ENCODE data around the gene FAM47C. TPM values are rescaled to one million over a fixed set of nuclear protein-coding genes. Genes with fewer than 3 reads are reported as not detected.
A peak's percentile ranks its signal among the peaks of the same experiment; 100 is the strongest.
"Not testable (repeated sequence)": the region's sequence is repeated elsewhere in the genome, so short reads cannot be mapped to it uniquely, and the experiment has no call there.

Gene FAM47C
- total RNA-seq, 2 donors from 2014 or later = not detected

DNA sequence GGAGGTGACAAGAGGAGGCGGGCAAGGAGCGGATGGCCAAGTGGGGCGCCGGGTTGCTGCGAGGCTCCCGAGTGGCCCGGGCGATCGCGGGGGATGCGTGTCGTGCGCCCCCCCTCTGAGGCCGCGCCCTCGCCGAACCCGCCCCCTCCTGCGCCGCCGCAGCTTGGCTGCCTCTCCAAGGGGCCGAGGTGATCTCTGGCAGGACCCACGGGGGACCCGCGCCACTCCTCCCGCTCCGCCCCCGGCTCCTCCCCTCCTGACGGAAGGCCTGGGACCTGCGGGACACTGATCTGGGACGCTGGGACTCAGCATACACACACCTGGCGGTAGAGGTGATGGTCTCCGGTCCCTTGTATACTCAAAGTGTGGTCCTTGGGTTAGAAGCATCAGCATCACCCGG lies 21.9 kb upstream of the FAM47C start:
- H3K4me1 ChIP-seq (ENCODE audit: control insufficient read depth, insufficient read depth, low read length) = no peaks in the 10 kb centered on the region
- H3K36me3 Mint-ChIP-seq (ENCODE audit: low read depth) = no peaks in the 10 kb centered on the region
- H3K27ac Mint-ChIP-seq = no peak overlapping the region
- no peak overlapping the region for H3K9ac ChIP-seq (ENCODE audit: extremely low read depth, low read length, poor library complexity, severe bottlenecking)
- H3K36me3 ChIP-seq (ENCODE audit: control insufficient read depth, insufficient read depth, low read length) = no peaks in the 10 kb centered on the region
- 7% methylated on average over 27 of the region's 34 CpGs; no CpG with 5 or more reads in 1 of the 2 experiments for WGBS, 2 experiments (ENCODE audit: insufficient coverage in 1 of 2, insufficient read length in 1 of 2)
- H3K4me3 ChIP-seq (ENCODE audit: low read length) = no peak overlapping the region
- H3K4me1 Mint-ChIP-seq = no peaks in the 10 kb centered on the region
- no peak for TF ChIP-seq CTCF (conservative IDR thresholded peaks at IDR 0.05)
- no peak overlapping the region for H3K27ac ChIP-seq (ENCODE audit: low read depth, low read length)
- H3K9me3 Mint-ChIP-seq = peaks cover 17% of the 10 kb centered on the region
- H3K4me3 Mint-ChIP-seq = peak overlapping the region; percentile 45
- H3K9me3 ChIP-seq (ENCODE audit: control insufficient read depth, low read length) = no peaks in the 10 kb centered on the region
- DNase-seq = peak; percentile 60
- H3K27me3 ChIP-seq (ENCODE audit: control insufficient read depth, insufficient read depth, low read length, poor library complexity, severe bottlenecking) = peaks cover 10% of the 10 kb centered on the region
- H3K27me3 Mint-ChIP-seq (ENCODE audit: insufficient read depth) = peaks cover 17% of the 10 kb centered on the region

DNA sequence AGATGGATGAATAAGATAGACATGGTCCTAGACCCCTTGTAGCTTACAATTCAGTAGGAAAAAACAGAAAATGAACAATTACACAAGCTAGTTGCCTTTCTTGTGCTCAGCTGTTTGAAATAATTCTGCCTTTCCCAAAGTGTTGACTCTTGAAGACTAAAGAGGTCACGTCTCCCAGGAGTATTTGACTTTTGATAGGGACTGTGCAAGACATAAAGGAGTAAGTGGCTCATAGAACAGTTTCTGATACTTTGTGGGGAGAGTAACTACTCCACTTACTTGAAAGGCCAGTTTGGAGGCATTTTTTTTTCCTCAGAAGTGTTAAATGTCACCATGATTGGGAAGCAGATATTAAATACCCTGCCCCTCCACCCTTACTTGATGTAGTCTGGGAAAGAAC lies 21.0 kb upstream of the FAM47C start:
- H3K4me3 ChIP-seq (ENCODE audit: low read length); H3K9ac ChIP-seq (ENCODE audit: extremely low read depth, low read length, poor library complexity, severe bottlenecking); H3K36me3 Mint-ChIP-seq (ENCODE audit: low read depth); DNase-seq; H3K36me3 ChIP-seq (ENCODE audit: control insufficient read depth, insufficient read depth, low read length); H3K27ac Mint-ChIP-seq; H3K27me3 ChIP-seq (ENCODE audit: control insufficient read depth, insufficient read depth, low read length, poor library complexity, severe bottlenecking); H3K4me3 Mint-ChIP-seq; H3K9me3 ChIP-seq (ENCODE audit: control insufficient read depth, low read length); H3K27ac ChIP-seq (ENCODE audit: low read depth, low read length); H3K4me1 ChIP-seq (ENCODE audit: control insufficient read depth, insufficient read depth, low read length); H3K4me1 Mint-ChIP-seq: not testable (repeated sequence)
- no CpG with 5 or more reads among the region's 1 CpG for WGBS, 2 experiments (ENCODE audit: insufficient coverage in 1 of 2, insufficient read length in 1 of 2)
- peaks cover 23% of the 10 kb centered on the region for H3K9me3 Mint-ChIP-seq
- H3K27me3 Mint-ChIP-seq (ENCODE audit: insufficient read depth) = peaks cover 17% of the 10 kb centered on the region

DNA sequence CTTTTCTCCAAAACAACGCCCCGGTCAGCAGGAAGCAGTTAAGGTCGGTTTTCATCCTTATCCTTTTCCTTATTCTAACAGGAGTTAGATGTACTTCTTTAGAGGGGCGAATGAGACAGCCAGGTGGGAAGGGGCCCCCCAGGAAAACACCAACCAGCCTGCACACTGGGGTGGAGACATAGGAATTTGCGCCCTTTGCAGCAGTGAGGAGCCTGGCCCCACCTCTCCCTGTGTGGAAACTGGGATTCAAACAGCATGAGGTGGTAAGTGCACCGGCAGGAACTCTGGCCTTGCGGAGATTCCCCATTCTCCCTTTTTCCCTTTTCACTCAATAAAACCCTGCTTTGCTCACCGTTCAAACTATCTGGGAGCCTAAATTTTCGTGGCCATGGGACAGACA lies 8.0 kb upstream of the FAM47C start:
- H3K36me3 ChIP-seq (ENCODE audit: control insufficient read depth, insufficient read depth, low read length) = no peaks in the 10 kb centered on the region
- H3K27me3 ChIP-seq (ENCODE audit: control insufficient read depth, insufficient read depth, low read length, poor library complexity, severe bottlenecking) = no peaks in the 10 kb centered on the region
- no peak overlapping the region for H3K4me3 ChIP-seq (ENCODE audit: low read length)
- H3K9ac ChIP-seq (ENCODE audit: extremely low read depth, low read length, poor library complexity, severe bottlenecking) = no peak overlapping the region
- WGBS, 2 experiments (ENCODE audit: insufficient coverage in 1 of 2, insufficient read length in 1 of 2) = 0 to 57% methylated on average over 1 to 7 of the region's 9 CpGs
- H3K9me3 ChIP-seq (ENCODE audit: control insufficient read depth, low read length) = no peaks in the 10 kb centered on the region
- Mint-ChIP-seq H3K4me3 (no peak overlapping the region), H3K27me3 (ENCODE audit: insufficient read depth) (no peaks in the 10 kb centered on the region), H3K36me3 (ENCODE audit: low read depth) (no peaks in the 10 kb centered on the region), H3K9me3 (peaks cover 20% of the 10 kb centered on the region), H3K27ac (no peak overlapping the region), H3K4me1 (peaks cover 2% of the 10 kb centered on the region)
- H3K27ac ChIP-seq (ENCODE audit: low read depth, low read length) = no peak overlapping the region
- no peak for TF ChIP-seq CTCF (conservative IDR thresholded peaks at IDR 0.05)
- peak; percentile 53 for DNase-seq
- H3K4me1 ChIP-seq (ENCODE audit: control insufficient read depth, insufficient read depth, low read length) = no peaks in the 10 kb centered on the region

- peaks cover 43% of the 10 kb centered on the region for H3K9me3 Mint-ChIP-seq
- Histone ChIP-seq H3K9me3 (ENCODE audit: control insufficient read depth, low read length) (no peaks in the 10 kb centered on the region), H3K27ac (ENCODE audit: low read depth, low read length) (no peak overlapping the region), H3K27me3 (ENCODE audit: control insufficient read depth, insufficient read depth, low read length, poor library complexity, severe bottlenecking) (no peaks in the 10 kb centered on the region), H3K36me3 (ENCODE audit: control insufficient read depth, insufficient read depth, low read length) (no peaks in the 10 kb centered on the region), H3K9ac (ENCODE audit: extremely low read depth, low read length, poor library complexity, severe bottlenecking) (no peak overlapping the region), H3K4me3 (ENCODE audit: low read length) (no peak overlapping the region), H3K4me1 (ENCODE audit: control insufficient read depth, insufficient read depth, low read length) (no peaks in the 10 kb centered on the region)
- no peaks in the 10 kb centered on the region for H3K4me1 Mint-ChIP-seq
- DNase-seq = no peak
- H3K27me3 Mint-ChIP-seq (ENCODE audit: insufficient read depth) = no peaks in the 10 kb centered on the region
- no peaks in the 10 kb centered on the region for H3K36me3 Mint-ChIP-seq (ENCODE audit: low read depth)
- H3K27ac Mint-ChIP-seq = no peak overlapping the region
- TF ChIP-seq CTCF (conservative IDR thresholded peaks at IDR 0.05) = no peak
- H3K4me3 Mint-ChIP-seq = no peak overlapping the region
- 92 to 93% methylated on average over 3 to 22 of the region's 22 CpGs for WGBS, 2 experiments (ENCODE audit: insufficient coverage in 1 of 2, insufficient read length in 1 of 2)
These were observed 2.3 kb downstream of the FAM47C start for GRCh38 chrX:37010496-37010895.

GRCh38 chrX:37034260-37034659 lies 26.1 kb downstream of the FAM47C start:
- not testable (repeated sequence) for H3K4me3 ChIP-seq (ENCODE audit: low read length); H3K27me3 ChIP-seq (ENCODE audit: control insufficient read depth, insufficient read depth, low read length, poor library complexity, severe bottlenecking); H3K9me3 ChIP-seq (ENCODE audit: control insufficient read depth, low read length); H3K27ac ChIP-seq (ENCODE audit: low read depth, low read length); H3K4me3 Mint-ChIP-seq; H3K27me3 Mint-ChIP-seq (ENCODE audit: insufficient read depth); H3K4me1 ChIP-seq (ENCODE audit: control insufficient read depth, insufficient read depth, low read length); H3K36me3 Mint-ChIP-seq (ENCODE audit: low read depth); DNase-seq; H3K36me3 ChIP-seq (ENCODE audit: control insufficient read depth, insufficient read depth, low read length); H3K9ac ChIP-seq (ENCODE audit: extremely low read depth, low read length, poor library complexity, severe bottlenecking); H3K27ac Mint-ChIP-seq; H3K4me1 Mint-ChIP-seq
- WGBS, 2 experiments (ENCODE audit: insufficient coverage in 1 of 2, insufficient read length in 1 of 2) = 100% methylated on average over 1 of the region's 1 CpG; no CpG with 5 or more reads in 1 of the 2 experiments
- peaks cover 28% of the 10 kb centered on the region for H3K9me3 Mint-ChIP-seq

All from endodermal cell (in vitro differentiated cells).